Neural cell (in vitro differentiated cells): ENCODE results near the gene TNPO2. TPM values are rescaled to one million over a fixed set of nuclear protein-coding genes. Genes with fewer than 3 reads are reported as not detected.

Experiments
- H2AFZ ChIP-seq: fragments of 200-600, 300-800 bp; sonication (generic), shearing (Covaris generic); 2 replicates; pipeline ENCODE4 v1.6.0; 2014; ENCODE audit warnings: low read depth, mild to moderate bottlenecking, antibody characterized with exemption, low read length, moderate library complexity
- H3F3A ChIP-seq: fragments of 200-600 bp; shearing (Covaris generic); 2 replicates; pipeline ENCODE4 v1.6.1; 2016; ENCODE audit warnings: mild to moderate bottlenecking, moderate library complexity, mixed read lengths, antibody characterized with exemption, low read length; ENCODE audit not compliant: insufficient read depth, poor library complexity, severe bottlenecking
- H3K27ac ChIP-seq: fragments of 200-600, 300-800 bp; sonication (generic), shearing (Covaris generic); 2 replicates; pipeline ENCODE4 v1.5.1; 2014; ENCODE audit warnings: mild to moderate bottlenecking, low read length, moderate library complexity
- H3K27me3 ChIP-seq: fragments of 300-800, 200-600 bp; sonication (generic), shearing (Covaris generic); 2 replicates; pipeline ENCODE4 v1.6.0; 2014; ENCODE audit warnings: mild to moderate bottlenecking, low read depth, low read length, moderate library complexity; ENCODE audit not compliant: insufficient read depth
- H3K36me3 ChIP-seq: fragments of 300-800, 200-600 bp; sonication (generic), shearing (Covaris generic); 2 replicates; pipeline ENCODE4 v1.5.1; 2014; ENCODE audit warnings: mild to moderate bottlenecking, antibody characterized with exemption, low read length, moderate library complexity; ENCODE audit not compliant: insufficient read depth
- H3K4me2 ChIP-seq: fragments of 300-800, 200-600 bp; sonication (generic), shearing (Covaris generic); 2 replicates; pipeline ENCODE4 v1.6.0; 2014; ENCODE audit warnings: mild to moderate bottlenecking, low read length
- H3K4me3 ChIP-seq: fragments of 300-800, 200-600 bp; sonication (generic), shearing (Covaris generic); 2 replicates; pipeline ENCODE4 v1.5.1; 2014; ENCODE audit warnings: mild to moderate bottlenecking, low read length, moderate library complexity
- H3K79me2 ChIP-seq: fragments of 200-600 bp; shearing (Covaris generic); replicated peaks from 2 replicates; pipeline ENCODE4 v1.6.0; 2014; ENCODE audit warnings: mild to moderate bottlenecking, low read length, moderate library complexity; ENCODE audit not compliant: insufficient read depth
- H3K9ac ChIP-seq: fragments of 300-800, 200-600 bp; sonication (generic), shearing (Covaris generic); 2 replicates; pipeline ENCODE4 v1.6.1; 2016; ENCODE audit warnings: mild to moderate bottlenecking, low read length, mixed read lengths
- H3K9me2 ChIP-seq: fragments of 200-600 bp; shearing (Covaris generic); 2 replicates; pipeline ENCODE4 v1.6.1; 2016; ENCODE audit warnings: mild to moderate bottlenecking, low read length, mixed read lengths; ENCODE audit not compliant: insufficient read depth
- H3K9me3 ChIP-seq: fragments of 200-600, 300-800 bp; sonication (generic), shearing (Covaris generic); 2 replicates; pipeline ENCODE4 v1.6.1; 2016; ENCODE audit warnings: mild to moderate bottlenecking, mixed run types, low read length, moderate library complexity, mixed read lengths
- H4K20me1 ChIP-seq: fragments of 200-600 bp; shearing (Covaris generic); 2 replicates; pipeline ENCODE4 v1.6.1; 2016; ENCODE audit warnings: mild to moderate bottlenecking, mixed run types; ENCODE audit not compliant: insufficient read depth
- EP300 ChIP-seq: fragments of 450-650 bp; conservative IDR thresholded peaks from 2 replicates; pipeline ENCODE4 v1.6.1; 2014; ENCODE audit warnings: antibody characterized with exemption, mild to moderate bottlenecking, moderate library complexity; ENCODE audit not compliant: poor library complexity, severe bottlenecking
- EZH2 ChIP-seq: fragments of 200-600, 300-800 bp; shearing (Covaris generic), sonication (generic); IDR thresholded peaks from 2 replicates; pipeline ENCODE4 v1.6.1; 2014; ENCODE audit warnings: antibody characterized with exemption, low read length, borderline replicate concordance, mild to moderate bottlenecking; ENCODE audit not compliant: insufficient read depth, poor library complexity, severe bottlenecking
- MXI1 ChIP-seq: fragments of 450-650 bp; conservative IDR thresholded peaks from 2 replicates; pipeline ENCODE4 v1.6.1; 2014; ENCODE audit warnings: antibody characterized with exemption, mild to moderate bottlenecking; ENCODE audit not compliant: poor library complexity, severe bottlenecking
- POLR2AphosphoS5 ChIP-seq: IDR thresholded peaks from 2 replicates; pipeline ENCODE4 v1.6.1; 2012
- RAD21 ChIP-seq: fragments of 450-650 bp; conservative IDR thresholded peaks from 2 replicates; pipeline ENCODE4 v1.6.1; 2014; ENCODE audit warnings: antibody characterized with exemption, mild to moderate bottlenecking, moderate library complexity
- SMC3 ChIP-seq: fragments of 450-650 bp; conservative IDR thresholded peaks from 2 replicates; pipeline ENCODE4 v1.6.1; 2014; ENCODE audit warnings: antibody characterized with exemption, mild to moderate bottlenecking, moderate library complexity; ENCODE audit not compliant: poor library complexity
- TAF1 ChIP-seq: IDR thresholded peaks from 2 replicates; pipeline ENCODE4 v1.6.1; 2012; ENCODE audit warnings: low read depth
- polyA plus RNA-seq: library from polyadenylated mRNA; depleted of rRNA; stranded (reverse); fragments of >200 nt; gene quantifications from 2 replicates; pipeline ENCODE4 v1.2.3, GENCODE V29; 2014
- TF ChIP-seq, protein P1 (sequence below): fragments of 450-650 bp; IDR thresholded peaks from 2 replicates; pipeline ENCODE4 v1.5.1; 2014; ENCODE audit warnings: antibody characterized with exemption, mild to moderate bottlenecking, moderate library complexity; ENCODE audit not compliant: poor library complexity, severe bottlenecking
- TF ChIP-seq, protein P2 (sequence below): IDR thresholded peaks from 2 replicates; pipeline ENCODE4 v1.6.1; 2012; ENCODE audit warnings: borderline replicate concordance

Gene TNPO2
- polyA plus RNA-seq, 1 donor from 2014 or later = 98.6 TPM

DNA sequence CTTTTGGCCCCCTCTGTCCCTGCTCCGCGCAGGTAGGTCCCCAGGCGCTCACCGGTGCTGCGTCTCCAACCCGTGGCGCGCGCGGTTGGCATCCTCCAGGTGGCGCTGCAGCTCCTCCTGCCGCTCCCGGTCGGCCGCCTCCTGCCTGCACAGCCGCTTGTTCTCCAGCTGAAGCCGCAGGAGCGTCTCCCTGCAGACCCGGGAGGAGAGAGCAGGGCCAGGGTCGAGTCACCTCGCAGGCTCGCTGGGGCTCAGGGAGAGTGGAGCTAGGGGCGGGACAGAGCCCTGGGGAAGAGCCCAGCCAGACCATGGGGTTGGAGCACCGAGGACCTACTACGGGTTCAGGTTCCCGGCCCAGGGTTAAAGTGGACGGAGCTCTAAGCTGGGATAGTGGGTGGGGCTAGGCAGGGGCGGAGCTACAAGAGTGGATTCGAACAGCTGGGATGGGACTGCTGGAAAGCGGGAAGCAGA is 42.4 kb upstream of the TNPO2 start:
- Histone ChIP-seq H4K20me1 (no peaks in the 10 kb centered on the region), H3K27me3 (no peaks in the 10 kb centered on the region), H3K4me2 (no peak overlapping the region), H3K4me3 (no peak overlapping the region), H3K9me3 (no peaks in the 10 kb centered on the region), H3K79me2 (no peaks in the 10 kb centered on the region), H2AFZ (no peak overlapping the region), H3K36me3 (no peaks in the 10 kb centered on the region), H3K9me2 (no peaks in the 10 kb centered on the region), H3K27ac (no peak overlapping the region), H3K9ac (no peak overlapping the region), H3F3A (no peaks in the 10 kb centered on the region)
- TF ChIP-seq, protein P1, sequence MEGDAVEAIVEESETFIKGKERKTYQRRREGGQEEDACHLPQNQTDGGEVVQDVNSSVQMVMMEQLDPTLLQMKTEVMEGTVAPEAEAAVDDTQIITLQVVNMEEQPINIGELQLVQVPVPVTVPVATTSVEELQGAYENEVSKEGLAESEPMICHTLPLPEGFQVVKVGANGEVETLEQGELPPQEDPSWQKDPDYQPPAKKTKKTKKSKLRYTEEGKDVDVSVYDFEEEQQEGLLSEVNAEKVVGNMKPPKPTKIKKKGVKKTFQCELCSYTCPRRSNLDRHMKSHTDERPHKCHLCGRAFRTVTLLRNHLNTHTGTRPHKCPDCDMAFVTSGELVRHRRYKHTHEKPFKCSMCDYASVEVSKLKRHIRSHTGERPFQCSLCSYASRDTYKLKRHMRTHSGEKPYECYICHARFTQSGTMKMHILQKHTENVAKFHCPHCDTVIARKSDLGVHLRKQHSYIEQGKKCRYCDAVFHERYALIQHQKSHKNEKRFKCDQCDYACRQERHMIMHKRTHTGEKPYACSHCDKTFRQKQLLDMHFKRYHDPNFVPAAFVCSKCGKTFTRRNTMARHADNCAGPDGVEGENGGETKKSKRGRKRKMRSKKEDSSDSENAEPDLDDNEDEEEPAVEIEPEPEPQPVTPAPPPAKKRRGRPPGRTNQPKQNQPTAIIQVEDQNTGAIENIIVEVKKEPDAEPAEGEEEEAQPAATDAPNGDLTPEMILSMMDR = no peak
- TF ChIP-seq TAF1 (no peak), SMC3 (no peak), RAD21 (no peak), EZH2 (no peak), POLR2AphosphoS5 (no peak), EP300 (no peak), MXI1 (no peak)
- TF ChIP-seq, protein P2, sequence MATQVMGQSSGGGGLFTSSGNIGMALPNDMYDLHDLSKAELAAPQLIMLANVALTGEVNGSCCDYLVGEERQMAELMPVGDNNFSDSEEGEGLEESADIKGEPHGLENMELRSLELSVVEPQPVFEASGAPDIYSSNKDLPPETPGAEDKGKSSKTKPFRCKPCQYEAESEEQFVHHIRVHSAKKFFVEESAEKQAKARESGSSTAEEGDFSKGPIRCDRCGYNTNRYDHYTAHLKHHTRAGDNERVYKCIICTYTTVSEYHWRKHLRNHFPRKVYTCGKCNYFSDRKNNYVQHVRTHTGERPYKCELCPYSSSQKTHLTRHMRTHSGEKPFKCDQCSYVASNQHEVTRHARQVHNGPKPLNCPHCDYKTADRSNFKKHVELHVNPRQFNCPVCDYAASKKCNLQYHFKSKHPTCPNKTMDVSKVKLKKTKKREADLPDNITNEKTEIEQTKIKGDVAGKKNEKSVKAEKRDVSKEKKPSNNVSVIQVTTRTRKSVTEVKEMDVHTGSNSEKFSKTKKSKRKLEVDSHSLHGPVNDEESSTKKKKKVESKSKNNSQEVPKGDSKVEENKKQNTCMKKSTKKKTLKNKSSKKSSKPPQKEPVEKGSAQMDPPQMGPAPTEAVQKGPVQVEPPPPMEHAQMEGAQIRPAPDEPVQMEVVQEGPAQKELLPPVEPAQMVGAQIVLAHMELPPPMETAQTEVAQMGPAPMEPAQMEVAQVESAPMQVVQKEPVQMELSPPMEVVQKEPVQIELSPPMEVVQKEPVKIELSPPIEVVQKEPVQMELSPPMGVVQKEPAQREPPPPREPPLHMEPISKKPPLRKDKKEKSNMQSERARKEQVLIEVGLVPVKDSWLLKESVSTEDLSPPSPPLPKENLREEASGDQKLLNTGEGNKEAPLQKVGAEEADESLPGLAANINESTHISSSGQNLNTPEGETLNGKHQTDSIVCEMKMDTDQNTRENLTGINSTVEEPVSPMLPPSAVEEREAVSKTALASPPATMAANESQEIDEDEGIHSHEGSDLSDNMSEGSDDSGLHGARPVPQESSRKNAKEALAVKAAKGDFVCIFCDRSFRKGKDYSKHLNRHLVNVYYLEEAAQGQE = no peak

DNA sequence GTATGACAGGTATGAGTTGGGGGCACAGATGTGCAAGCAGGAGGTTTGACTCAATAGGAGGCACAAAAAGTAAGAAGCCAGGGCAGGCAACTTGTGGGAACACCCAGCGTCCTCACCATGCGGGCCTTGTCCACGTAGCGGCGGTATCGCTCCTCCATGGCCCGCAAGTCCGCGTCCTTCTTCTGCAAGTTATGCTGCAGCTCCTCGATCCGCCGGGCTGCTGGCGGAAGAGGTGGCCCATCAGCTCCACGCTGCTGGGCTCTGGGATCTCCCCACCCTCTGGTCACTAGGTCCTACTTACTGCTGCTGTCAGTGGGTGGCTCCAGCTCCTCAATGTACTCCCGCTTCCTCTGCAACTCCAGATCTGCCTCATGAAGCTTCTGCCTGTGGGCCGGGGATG is 41.0 kb upstream of the TNPO2 start:
- H3K4me3 ChIP-seq = no peak overlapping the region
- H3F3A ChIP-seq = no peaks in the 10 kb centered on the region
- no peaks in the 10 kb centered on the region for H3K79me2 ChIP-seq
- no peaks in the 10 kb centered on the region for H3K9me2 ChIP-seq
- no peaks in the 10 kb centered on the region for H3K9me3 ChIP-seq
- no peaks in the 10 kb centered on the region for H4K20me1 ChIP-seq
- H3K4me2 ChIP-seq = no peak overlapping the region
- TF ChIP-seq POLR2AphosphoS5 = no peak
- TF ChIP-seq TAF1 = no peak
- TF ChIP-seq SMC3 = no peak
- TF ChIP-seq MXI1 = no peak
- no peak for TF ChIP-seq RAD21
- TF ChIP-seq, protein P2 = no peak
- TF ChIP-seq EZH2 = no peak
- TF ChIP-seq EP300 = no peak
- H3K27me3 ChIP-seq = no peaks in the 10 kb centered on the region
- H3K36me3 ChIP-seq = no peaks in the 10 kb centered on the region
- no peak overlapping the region for H3K9ac ChIP-seq
- H3K27ac ChIP-seq = no peak overlapping the region
- H2AFZ ChIP-seq = no peak overlapping the region
